Stimulated activated CD4-positive, alpha-beta T cell treated with anti-CD3 and anti-CD28 coated beads, Interleukin-1b, Interleukin-23, amount 100 ng/mL, for 4 hours (primary cell): Measurements from ENCODE around the gene PARVG.

Experiments used
- DNase-seq, 2 donors: peaks; one replicate each; pipeline ENCODE4 v3.0.0-alpha.2; 2020; ENCODE audit warnings: low read depth in 2 of 2

PARVG gene

DNA sequence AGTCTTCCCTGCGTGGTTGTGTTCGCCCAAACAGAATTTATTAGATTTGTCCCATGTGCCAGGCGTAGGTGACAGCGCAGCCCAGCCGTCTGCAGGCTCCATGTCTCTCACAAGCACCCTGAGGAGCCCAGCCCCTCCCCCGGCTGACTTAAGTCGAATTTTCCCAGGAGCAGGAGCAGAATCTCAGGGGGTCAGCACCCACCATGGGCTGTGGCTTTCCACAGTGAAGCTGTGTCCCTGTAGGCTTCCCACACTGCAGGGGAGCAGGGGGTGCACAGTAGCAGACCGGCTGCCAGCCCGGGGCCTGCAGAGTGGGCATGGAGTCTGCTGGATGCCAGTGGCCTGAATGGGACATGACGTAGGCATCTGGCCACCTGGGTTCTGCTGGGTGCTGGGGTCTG lies 16.0 kb downstream of the PARVG start:
- DNase-seq, result no peak

DNA sequence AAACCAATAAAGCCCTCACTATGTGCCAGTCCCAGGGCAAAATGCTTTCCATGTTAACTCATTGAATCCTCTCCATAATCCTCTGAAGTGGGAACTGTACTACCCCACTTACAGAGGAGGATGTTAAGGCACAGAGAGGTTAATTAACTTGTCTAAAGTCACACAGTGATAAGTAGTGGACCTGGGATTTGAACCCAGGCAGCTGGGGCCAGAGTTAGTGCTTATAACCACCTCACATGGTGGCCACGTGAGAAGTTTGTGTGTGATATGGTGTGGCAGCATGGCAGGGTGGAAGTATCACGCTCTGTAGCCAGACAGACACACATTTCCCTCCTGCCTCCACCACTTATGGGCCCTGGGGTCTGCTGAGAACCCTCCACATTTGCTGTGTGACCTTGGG lies 16.5 kb downstream of the PARVG start:
- DNase-seq, result no peak

- DNase-seq, result no peak
These were observed 18.4 kb downstream of the PARVG start for GRCh38 chr22:44199164-44199563.

- no peak for DNase-seq
These were observed 19.1 kb downstream of the PARVG start for GRCh38 chr22:44199866-44200265.

DNA sequence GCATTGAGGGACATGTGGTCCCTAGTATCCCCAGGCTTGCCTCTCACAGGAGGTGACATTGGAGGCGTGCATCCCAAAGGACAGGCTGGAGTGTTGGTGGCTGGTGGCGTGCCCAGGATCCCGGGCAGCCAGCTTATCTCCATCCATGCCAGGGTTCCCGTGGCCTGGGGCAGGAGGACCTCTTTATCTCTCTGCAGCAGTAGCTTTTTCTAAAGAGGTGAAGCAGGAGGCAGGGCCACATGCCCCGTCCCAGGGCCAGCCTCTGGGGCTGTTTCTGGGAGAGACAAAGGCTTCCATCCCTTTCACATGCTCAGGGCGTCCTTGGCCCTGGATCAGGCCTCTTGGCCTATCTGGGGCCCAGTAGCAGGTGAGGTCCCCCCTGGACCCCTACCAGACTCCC lies 19.7 kb downstream of the PARVG start:
- no peak for DNase-seq

GRCh38 chr22:44200855-44201550 lies 20.3 kb downstream of the PARVG start:
- no peak for DNase-seq

GRCh38 chr22:44201665-44202064 lies 20.9 kb downstream of the PARVG start:
- no peak for DNase-seq

GRCh38 chr22:44202261-44202789 lies 21.6 kb downstream of the PARVG start:
- DNase-seq, result no peak

- no peak for DNase-seq
These were observed 22.5 kb downstream of the PARVG start for GRCh38 chr22:44203203-44203602.

DNA sequence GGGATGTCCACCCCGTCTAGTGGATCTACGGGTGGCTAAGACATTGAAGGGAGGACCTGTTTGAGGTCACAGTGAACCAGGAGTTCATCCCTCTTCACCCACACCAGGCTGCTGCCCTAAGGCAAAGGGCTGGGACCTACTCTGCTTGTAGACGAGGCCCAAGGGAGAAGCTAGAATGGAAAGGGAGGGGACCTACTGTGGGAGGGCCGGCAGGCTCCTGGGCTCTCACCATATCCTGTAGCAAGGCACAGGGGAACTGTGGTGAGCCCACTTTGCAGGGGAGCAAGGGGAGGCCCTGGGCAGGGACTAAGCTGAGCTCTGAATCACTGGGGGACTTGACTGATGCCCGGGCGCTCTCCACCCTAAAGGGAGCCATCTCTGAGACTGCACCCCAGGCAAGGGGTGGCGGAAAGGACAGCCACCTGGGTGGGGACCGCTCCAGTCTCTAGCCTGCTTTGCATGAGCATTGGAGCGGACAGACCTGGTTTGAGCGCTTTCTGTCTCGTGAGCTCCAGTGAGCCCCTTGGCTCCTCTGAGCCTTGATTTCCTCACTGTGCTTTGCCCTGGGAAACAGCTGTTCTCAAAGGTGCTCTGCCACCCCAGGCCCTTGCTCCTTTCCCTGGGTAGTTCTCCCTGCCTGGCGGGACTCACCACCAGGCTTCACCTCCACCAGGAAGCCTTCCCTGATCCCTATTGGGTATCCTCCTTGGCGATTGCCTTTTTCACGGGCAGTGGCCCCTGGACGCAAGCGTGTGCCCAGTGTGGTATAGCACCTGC lies 24.2 kb downstream of the PARVG start:
- DNase-seq, result no peak

DNA sequence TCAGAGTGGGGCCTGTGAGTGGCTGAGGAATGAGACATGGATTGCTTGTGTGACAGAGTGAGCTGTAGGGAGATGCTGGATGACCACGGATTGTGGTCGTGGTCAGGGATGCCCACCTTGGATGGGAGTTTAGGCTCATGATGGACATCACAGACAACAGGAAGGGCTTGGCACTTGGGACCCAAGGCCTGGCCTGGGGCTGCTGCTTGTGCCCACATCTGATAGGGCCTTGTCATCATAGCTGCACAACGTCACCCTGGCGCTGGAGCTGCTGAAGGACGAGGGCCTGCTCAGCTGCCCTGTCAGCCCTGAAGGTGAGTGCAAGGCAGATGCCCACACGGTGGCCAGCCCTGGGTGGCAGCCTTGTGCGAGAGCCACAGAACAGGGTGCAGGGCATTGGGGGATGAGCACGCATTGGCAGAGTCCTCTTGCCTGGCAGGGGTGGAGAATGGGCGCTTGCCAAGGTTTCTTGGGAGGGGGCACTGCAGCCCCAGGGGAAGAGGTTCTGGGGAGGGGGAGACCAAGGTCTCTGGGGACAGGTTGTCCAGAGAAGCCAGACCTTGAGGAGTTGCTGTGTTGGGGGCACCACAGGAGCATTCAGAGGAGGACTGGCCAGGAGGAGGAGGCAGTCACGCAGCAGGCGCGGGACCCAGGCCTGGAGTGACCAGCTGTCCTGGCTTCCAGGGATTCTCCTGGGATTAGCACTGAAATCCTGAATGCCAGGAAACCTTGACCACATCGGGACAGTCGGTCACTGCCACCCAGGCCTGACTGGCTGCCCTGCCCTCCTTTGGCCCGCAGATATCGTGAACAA lies 25.0 kb downstream of the PARVG start:
- no peak for DNase-seq

DNA sequence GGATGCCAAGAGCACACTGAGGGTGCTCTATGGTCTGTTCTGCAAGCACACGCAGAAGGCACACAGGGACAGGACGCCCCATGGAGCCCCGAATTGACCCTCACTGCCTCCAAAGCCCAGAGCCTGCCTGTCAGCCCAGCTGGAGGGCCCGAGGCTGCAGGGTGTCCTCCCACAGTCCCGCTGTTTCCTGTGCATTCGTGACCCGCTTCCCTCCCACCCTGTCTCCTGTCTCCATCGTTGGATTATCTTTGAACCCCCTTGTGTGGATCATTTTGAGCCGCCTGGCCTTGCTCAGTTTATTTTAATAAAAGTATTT lies 25.6 kb downstream of the PARVG start:
- DNase-seq, result no peak

GRCh38 chr22:44206696-44207095 lies 26.0 kb downstream of the PARVG start:
- no peak for DNase-seq

GRCh38 chr22:44207173-44207980 lies 26.7 kb downstream of the PARVG start:
- DNase-seq, result no peak

DNA sequence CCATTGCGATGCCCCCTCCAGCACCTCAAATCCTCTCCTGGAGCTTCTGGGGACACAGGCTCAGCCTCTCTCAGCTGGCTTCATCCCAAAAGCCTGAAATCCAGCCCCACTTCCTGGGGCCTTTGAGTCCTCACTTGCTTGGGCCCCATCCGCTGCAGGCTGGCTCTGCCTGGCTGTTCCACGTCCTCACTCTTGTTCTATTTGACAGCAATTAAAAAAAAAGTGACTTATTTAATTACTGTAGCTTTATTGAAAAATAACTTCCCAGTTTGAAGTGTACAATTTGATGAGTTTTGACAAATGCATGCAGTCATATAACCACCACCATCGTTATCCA lies 27.2 kb downstream of the PARVG start:
- no peak for DNase-seq

DNA sequence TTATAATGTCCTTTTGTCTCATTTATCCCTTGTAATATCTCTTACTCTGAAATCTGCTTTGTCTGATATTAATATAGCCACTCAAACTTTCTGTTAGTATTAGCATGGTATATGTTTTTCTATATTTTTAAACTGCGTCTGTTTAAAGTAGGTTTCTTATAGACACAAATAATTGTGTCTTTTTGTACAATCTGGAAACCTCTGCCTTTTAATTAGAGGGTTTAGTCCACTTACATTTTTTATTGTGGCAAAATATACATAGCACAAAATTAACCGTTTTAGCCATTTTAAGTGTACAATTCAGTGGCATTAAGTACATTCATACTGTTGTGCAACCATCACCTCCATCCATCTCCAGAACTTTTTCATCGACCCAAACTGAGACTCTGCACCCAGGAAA lies 28.6 kb downstream of the PARVG start:
- DNase-seq, result no peak

- DNase-seq, result no peak
These were observed 30.0 kb downstream of the PARVG start for GRCh38 chr22:44210722-44211121.

GRCh38 chr22:44211256-44211945 lies 30.7 kb downstream of the PARVG start:
- DNase-seq, result no peak

DNA sequence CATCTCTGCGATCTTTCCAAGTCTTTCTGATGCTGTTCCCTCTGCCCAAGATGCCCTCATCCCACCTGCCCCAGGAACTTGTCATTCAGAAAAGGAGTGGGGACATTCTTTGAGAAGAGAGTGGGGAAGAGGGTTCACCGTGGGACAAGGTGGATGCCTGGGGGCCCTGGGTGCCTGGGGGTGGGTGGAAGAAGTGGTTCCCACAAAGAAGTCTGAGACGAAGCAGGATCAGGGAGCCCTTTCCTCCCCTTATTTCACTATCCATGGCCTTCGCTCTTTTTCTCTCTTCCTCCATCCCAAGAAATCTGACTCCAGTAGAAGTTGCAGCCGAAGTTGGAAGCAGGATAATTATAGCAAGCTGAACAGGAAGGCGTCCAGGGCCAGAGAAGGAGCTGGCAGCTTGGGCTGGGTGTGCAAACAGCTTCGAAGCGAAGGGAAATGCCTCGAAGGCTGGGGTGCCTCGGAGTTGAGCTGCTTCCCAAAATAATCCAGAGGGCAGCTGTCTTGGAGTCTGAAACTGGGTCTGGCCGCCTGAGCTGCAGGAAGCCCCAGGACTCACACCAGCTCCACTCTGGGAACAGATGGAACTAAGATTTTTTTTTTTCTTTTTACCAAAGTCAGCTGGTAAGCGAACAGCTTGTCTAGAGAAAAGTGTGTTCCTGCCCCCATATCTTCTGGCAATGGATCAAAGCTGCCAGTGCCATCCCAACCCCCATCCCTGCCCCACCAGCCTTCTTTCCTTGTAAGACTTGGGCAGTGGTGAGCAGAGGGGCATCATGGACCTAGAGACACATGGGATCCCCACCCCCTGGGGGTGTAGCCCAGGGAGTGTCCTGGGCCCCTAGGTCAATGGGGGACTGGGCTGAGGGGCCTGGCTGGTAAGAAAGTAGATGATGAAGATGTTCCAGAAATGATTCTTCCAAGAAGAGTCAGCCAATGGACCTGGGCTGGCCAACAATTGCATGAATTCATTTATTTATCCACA lies 31.5 kb downstream of the PARVG start:
- no peak for DNase-seq

GRCh38 chr22:44212936-44213335 lies 32.2 kb downstream of the PARVG start:
- DNase-seq, result no peak
